H1 (cell line): ENCODE results near the gene LAG3. TPM values are rescaled to one million over a fixed set of nuclear protein-coding genes. Genes with fewer than 3 reads are reported as not detected.

Experiments used
- CTCF ChIA-PET: fragments of 300-600 bp; sonication (Branson Sonifier 250); formaldehyde crosslinking; loops from one replicate; lab custom pipeline; 2021; ENCODE audit not compliant: partially characterized antibody; lab: Charles Lee
- POLR2A ChIA-PET: fragments of 300-600 bp; sonication (Branson Sonifier 250); formaldehyde crosslinking; loops from one replicate; lab custom pipeline; 2021; ENCODE audit warnings: inconsistent platforms; ENCODE audit not compliant: partially characterized antibody; lab: Charles Lee
- DNase-seq, 2 experiments: peaks; one replicate each; pipeline versions ENCODE4 v3.0.0 to v3.0.0-alpha.2; 2010 to 2022; ENCODE audit warnings: low spot score in 2 of 2, low read depth in 1 of 2, mixed read lengths in 1 of 2
- FAIRE-seq: peaks from 2 replicates; lab custom pipeline; 2011; peaks lifted over from hg19 to GRCh38; lab: Jason Lieb, UNC
- H2AFZ ChIP-seq: 2 replicates; pipeline ENCODE4 v1.8.1; 2012; ENCODE audit warnings: low read length, inconsistent platforms
- H2AK5ac ChIP-seq: 2 replicates; pipeline ENCODE4 v1.6.1; 2013; ENCODE audit warnings: low read depth, low read length
- H2BK120ac ChIP-seq: replicated peaks from 2 replicates; pipeline ENCODE3; 2013; ENCODE audit warnings: low read depth, low read length, inconsistent platforms
- H2BK12ac ChIP-seq: 2 replicates; pipeline ENCODE4 v1.6.1; 2013; ENCODE audit warnings: low read depth, low read length
- H2BK15ac ChIP-seq: 2 replicates; pipeline ENCODE4 v1.6.1; 2013; ENCODE audit warnings: low read length
- H2BK20ac ChIP-seq: 2 replicates; pipeline ENCODE4 v1.6.1; 2013; ENCODE audit warnings: low read length
- H2BK5ac ChIP-seq: 2 replicates; pipeline ENCODE4 v1.6.1; 2013; ENCODE audit warnings: low read depth, low read length
- H3K14ac ChIP-seq: 2 replicates; pipeline ENCODE4 v1.6.1; 2013; ENCODE audit warnings: inconsistent platforms; ENCODE audit not compliant: insufficient read length
- H3K18ac ChIP-seq: 2 replicates; pipeline ENCODE4 v1.6.1; 2013; ENCODE audit warnings: low read length; ENCODE audit errors: extremely low read depth
- H3K23ac ChIP-seq: 2 replicates; pipeline ENCODE4 v1.6.1; 2013; ENCODE audit warnings: inconsistent platforms; ENCODE audit not compliant: insufficient read length
- H3K23me2 ChIP-seq: 2 replicates; pipeline ENCODE4 v1.6.1; 2013; ENCODE audit warnings: low read depth, low read length
- H3K27ac ChIP-seq: 2 replicates; pipeline ENCODE4 v1.6.1; 2011; ENCODE audit warnings: low read depth, low read length, inconsistent platforms
- H3K27me3 ChIP-seq, 4 experiments: replicated peaks in 1 of 4; 1 replicate in 1 of 4; 2 replicates in 3 of 4; pipeline versions ENCODE4 v1.6.1 to v1.8.1; 2011 to 2013; ENCODE audit warnings: low read length in 3 of 4, mild to moderate bottlenecking in 3 of 4, inconsistent platforms in 2 of 4, mixed read lengths in 2 of 4, moderate library complexity in 1 of 4; ENCODE audit not compliant: control insufficient read depth in 3 of 4, insufficient read depth in 3 of 4; ENCODE audit errors: extremely low read depth in 1 of 4
- H3K36me3 ChIP-seq, 4 experiments: 2 replicates each; pipeline versions ENCODE4 v1.6.1 to v1.8.1; 2011 to 2013; ENCODE audit warnings: mild to moderate bottlenecking in 4 of 4, low read length in 3 of 4, moderate library complexity in 2 of 4, control low read depth in 1 of 4, inconsistent platforms in 1 of 4; ENCODE audit not compliant: insufficient read depth in 4 of 4, control insufficient read depth in 2 of 4
- H3K4ac ChIP-seq: replicated peaks from 2 replicates; pipeline ENCODE3; 2013; ENCODE audit warnings: low read length, low read depth, mixed read lengths, inconsistent platforms; ENCODE audit not compliant: insufficient read length
- H3K4me1 ChIP-seq, 4 experiments: replicated peaks in 1 of 4; 1 replicate in 1 of 4; 2 replicates in 3 of 4; pipeline versions ENCODE4 v1.6.1 to v1.8.1; 2011 to 2013; ENCODE audit warnings: low read length in 3 of 4, inconsistent platforms in 2 of 4, mixed read lengths in 1 of 4; ENCODE audit not compliant: insufficient read depth in 4 of 4, control insufficient read depth in 3 of 4
- H3K4me2 ChIP-seq, 2 experiments: 2 replicates each; pipeline versions ENCODE4 v1.6.1 to v1.8.1; 2011 to 2013; ENCODE audit warnings: low read depth in 2 of 2, low read length in 2 of 2, control low read depth in 1 of 2, inconsistent platforms in 1 of 2, mild to moderate bottlenecking in 1 of 2; ENCODE audit not compliant: insufficient read depth in 1 of 2
- H3K4me3 ChIP-seq, 4 experiments: fragments of 200-600, 300-600 bp in 1 of 4; sonication (generic), shearing (Covaris generic), sonication (Bioruptor Twin) in 1 of 4; 2 replicates each; pipeline versions ENCODE4 v1.5.1 to v1.8.1; 2011 to 2016; ENCODE audit warnings: low read length in 4 of 4, low read depth in 3 of 4, control low read depth in 2 of 4, inconsistent platforms in 2 of 4, mild to moderate bottlenecking in 2 of 4, mixed read lengths in 1 of 4, moderate library complexity in 1 of 4; ENCODE audit not compliant: insufficient read depth in 2 of 4; ENCODE audit errors: extremely low read depth in 1 of 4
- H3K56ac ChIP-seq: replicated peaks from 2 replicates; pipeline ENCODE3; 2013; ENCODE audit warnings: low read depth, mild to moderate bottlenecking, mixed read lengths, low read length, inconsistent platforms; ENCODE audit not compliant: insufficient read length
- H3K79me1 ChIP-seq: 2 replicates; pipeline ENCODE4 v1.6.1; 2013; ENCODE audit warnings: low read depth, low read length, control low read depth
- H3K79me2 ChIP-seq, 2 experiments: 2 replicates each; pipeline versions ENCODE4 v1.6.1 to v1.8.1; 2012 to 2013; ENCODE audit warnings: low read length in 2 of 2, mild to moderate bottlenecking in 2 of 2, inconsistent platforms in 1 of 2; ENCODE audit not compliant: insufficient read depth in 2 of 2, control insufficient read depth in 1 of 2
- H3K9ac ChIP-seq, 4 experiments: replicated peaks in 1 of 4; 1 replicate in 1 of 4; 2 replicates in 3 of 4; pipeline versions ENCODE4 v1.6.1 to v1.8.1; 2011 to 2013; ENCODE audit warnings: low read depth in 3 of 4, low read length in 3 of 4, control low read depth in 2 of 4, mild to moderate bottlenecking in 2 of 4, moderate library complexity in 2 of 4, inconsistent platforms in 1 of 4; ENCODE audit errors: extremely low read depth in 1 of 4
- H3K9me3 ChIP-seq, 2 experiments: 2 replicates each; pipeline versions ENCODE4 v1.6.1 to v1.8.1; 2012 to 2013; ENCODE audit warnings: mild to moderate bottlenecking in 2 of 2, moderate library complexity in 2 of 2, control low read depth in 1 of 2, inconsistent platforms in 1 of 2, low read depth in 1 of 2, low read length in 1 of 2, mixed read lengths in 1 of 2; ENCODE audit not compliant: insufficient read depth in 2 of 2
- H4K20me1 ChIP-seq, 2 experiments: replicated peaks in 1 of 2; 2 replicates each; pipeline versions ENCODE3 to v1.8.1; 2011 to 2013; ENCODE audit warnings: inconsistent platforms in 2 of 2, low read length in 2 of 2, mild to moderate bottlenecking in 1 of 2; ENCODE audit not compliant: insufficient read depth in 2 of 2, control insufficient read depth in 1 of 2
- H4K5ac ChIP-seq: 2 replicates; pipeline ENCODE4 v1.6.1; 2013; ENCODE audit warnings: low read length, low read depth, mixed read lengths, inconsistent platforms; ENCODE audit not compliant: insufficient read length
- H4K8ac ChIP-seq: 2 replicates; pipeline ENCODE4 v1.8.0; 2013; ENCODE audit warnings: mild to moderate bottlenecking, moderate library complexity, low read length, inconsistent platforms; ENCODE audit not compliant: insufficient read depth; ENCODE audit errors: extremely low read depth
- H4K91ac ChIP-seq: replicated peaks from 2 replicates; pipeline ENCODE3; 2013; ENCODE audit warnings: low read length, mixed read lengths, inconsistent platforms; ENCODE audit not compliant: insufficient read length
- FOSL1 ChIP-seq: IDR thresholded peaks from 2 replicates; pipeline ENCODE4 v1.6.1; 2011; ENCODE audit warnings: mild to moderate bottlenecking, low read depth, low read length, moderate library complexity; ENCODE audit not compliant: insufficient read depth
- GABPA ChIP-seq: IDR thresholded peaks from 2 replicates; pipeline ENCODE4 v1.6.1; 2011; ENCODE audit warnings: mild to moderate bottlenecking, low read length, moderate library complexity, borderline replicate concordance; ENCODE audit not compliant: insufficient read depth
- GTF2F1 ChIP-seq: IDR thresholded peaks from 2 replicates; pipeline ENCODE4 v1.6.1; 2012; ENCODE audit warnings: low read depth, low read length, improper control_type of control experiment, borderline replicate concordance
- NRF1 ChIP-seq: IDR thresholded peaks from 2 replicates; pipeline ENCODE4 v1.6.1; 2011; ENCODE audit warnings: mild to moderate bottlenecking, low read depth, low read length, improper control_type of control experiment
- POLR2A ChIP-seq, 2 experiments: IDR thresholded peaks; 1 replicate in 1 of 2; 2 replicates in 1 of 2; pipeline ENCODE4 v1.6.1; 2011; ENCODE audit warnings: low read depth in 2 of 2, low read length in 2 of 2, mild to moderate bottlenecking in 2 of 2; ENCODE audit errors: control extremely low read depth in 1 of 2
- SIRT6 ChIP-seq: IDR thresholded peaks from one replicate; pipeline ENCODE4 v1.7.1; 2012; ENCODE audit warnings: low read length, inconsistent platforms
- SRF ChIP-seq: IDR thresholded peaks from 2 replicates; pipeline ENCODE4 v1.6.1; 2011; ENCODE audit warnings: mild to moderate bottlenecking, low read depth, low read length, moderate library complexity
- SUZ12 ChIP-seq: fragments of 200-600 bp; sonication (generic); IDR thresholded peaks from 2 replicates; pipeline ENCODE4 v1.6.1; 2012; ENCODE audit warnings: mild to moderate bottlenecking, inconsistent platforms, low read length, moderate library complexity, mixed read lengths
- TCF12 ChIP-seq: IDR thresholded peaks from 2 replicates; pipeline ENCODE4 v1.6.1; 2011; ENCODE audit warnings: low read depth, mild to moderate bottlenecking, low read length
- TEAD4 ChIP-seq: IDR thresholded peaks from 2 replicates; pipeline ENCODE4 v1.6.1; 2012; ENCODE audit warnings: low read depth, low read length, inconsistent platforms, mixed read lengths
- YY1 ChIP-seq: IDR thresholded peaks from 2 replicates; pipeline ENCODE4 v1.6.1; 2011; ENCODE audit warnings: low read depth, mild to moderate bottlenecking, low read length
- ZNF274 ChIP-seq: IDR thresholded peaks from 2 replicates; pipeline ENCODE4 v1.7.0; 2012; ENCODE audit warnings: low read length, borderline replicate concordance; ENCODE audit errors: extremely low read depth
- WGBS, 2 experiments: shearing (Covaris generic) in 1 of 2; methylation state at CpG; one replicate each; pipeline versions ENCODE4 v1.1.6 to v1.1.7; 2013 to 2015; ENCODE audit warnings: low lambda C conversion rate in 2 of 2, mixed read lengths in 2 of 2, inconsistent platforms in 1 of 2, low coverage in 1 of 2, missing lambda C conversion rate in 1 of 2; ENCODE audit not compliant: insufficient replicate concordance in 2 of 2, insufficient coverage in 1 of 2, insufficient read length in 1 of 2; ENCODE audit errors: extremely low coverage in 1 of 2, missing lambda C conversion rate in 1 of 2; 5-methylcytosine and 5-hydroxymethylcytosine counted together
- polyA plus RNA-seq, 7 experiments: library from polyadenylated mRNA; depleted of rRNA in 3 of 7; stranded (reverse) in 5 of 7; unstranded in 2 of 7; fragments of >200 nt in 5 of 7; fragments of 200-250 nt in 2 of 7; gene quantifications; 1 replicate in 5 of 7; 2 replicates in 1 of 7; 4 replicates in 1 of 7; pipeline versions ENCODE4 v1.2.1 to v1.2.3, GENCODE V29; 2011 to 2013; ENCODE audit warnings: missing spikeins in 2 of 7, mixed read lengths in 2 of 7
- total RNA-seq: library from RNA; stranded (reverse); fragmentation: NEBNext Ultra II Directional; extraction: Animal tissue kit (Norgen Biotek cat#: 25700); gene quantifications from 2 replicates; pipeline ENCODE4 v1.2.1, GENCODE V29; 2021
- TF ChIP-seq, protein P1 (sequence below): IDR thresholded peaks from 2 replicates; pipeline ENCODE4 v1.6.1; 2012; ENCODE audit warnings: low read length, inconsistent platforms

Gene LAG3
- total and polyA plus RNA-seq, 2 of the 8 experiments (the other 6 are each of a cell fraction or from before 2014, with no cell fraction given), result 1.1 to 3.1 TPM

DNA sequence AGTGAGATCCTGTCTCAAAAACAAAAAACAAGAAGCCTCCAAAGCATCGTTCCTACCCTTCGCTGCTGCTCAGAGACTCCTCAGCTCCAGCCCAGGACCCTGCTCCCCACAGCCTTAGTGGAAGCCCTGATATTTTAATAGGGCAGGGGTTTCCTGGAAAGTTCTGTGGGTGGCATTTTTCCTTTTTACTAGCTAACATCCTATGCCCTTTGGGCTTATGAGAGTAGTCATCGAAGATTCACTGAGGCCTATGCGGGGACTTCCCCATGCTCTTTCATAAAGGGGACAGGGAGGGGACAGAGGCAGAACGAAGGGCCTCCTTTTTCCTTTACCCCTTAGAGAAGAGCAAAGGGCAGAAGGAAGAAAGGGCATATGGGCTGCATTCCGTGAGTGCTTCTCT lies 8.3 kb downstream of the LAG3 start:
- ChIA-PET CTCF (interaction anchor here (0.7 to 29.6 kb wide), 11 partner anchors 12 to 150 kb away, joined by 3 to 532 read pairs (median 3); partner anchors contain the start of genes GNB3, GPR162, LAG3 and MLF2), POLR2A (interaction anchor here (0.9 to 10.4 kb wide), 5 partner anchors 13 to 87 kb away, joined by 3 to 97 read pairs (median 4); partner anchors contain the start of genes MLF2, PTMS and TPI1)
- H3K56ac ChIP-seq, result no peak overlapping the region
- H3K36me3 ChIP-seq, result no peaks in the 10 kb centered on the region
- H3K79me2 ChIP-seq, result no peaks in the 10 kb centered on the region
- no peak for DNase-seq
- no peak overlapping the region for H2BK5ac ChIP-seq
- H3K27me3 ChIP-seq, result peaks cover 0 to 10% (median 5%) of the 10 kb centered on the region in 4 experiments; a peak in 3 of 7 replicates
- peaks cover 5 to 18% (median 10%) of the 10 kb centered on the region in 4 experiments for H3K4me1 ChIP-seq
- WGBS, 2 experiments, result 91% methylated on average over 6 of the region's 6 CpGs; no CpG with 5 or more reads in 1 of the 2 experiments
- H3K23ac ChIP-seq, result no peak overlapping the region
- H2BK120ac ChIP-seq, result no peak overlapping the region
- H2BK12ac ChIP-seq, result peak overlapping the region; percentile 39; the same call in 1 of the 2 replicates
- H3K14ac ChIP-seq, result no peak overlapping the region
- no peak overlapping the region for H4K8ac ChIP-seq
- H2BK15ac ChIP-seq, result no peak overlapping the region
- H3K27ac ChIP-seq, result no peak overlapping the region
- no peak overlapping the region for H2AFZ ChIP-seq
- peaks cover 10% of the 10 kb centered on the region for H3K23me2 ChIP-seq
- H3K4me2 ChIP-seq, result no peak overlapping the region
- no peak overlapping the region for H3K9ac ChIP-seq
- no peak overlapping the region for H4K91ac ChIP-seq
- H3K9me3 ChIP-seq, result no peaks in the 10 kb centered on the region
- no peak overlapping the region for H3K4me3 ChIP-seq
- TF ChIP-seq SUZ12 (no peak), ZNF274 (no peak), SRF (no peak), POLR2A (IDR thresholded peaks at IDR 0.05; ENCODE audit: control extremely low read depth in 1 of 2, low read depth in 2 of 2, low read length in 2 of 2) (no peak), YY1 (no peak), GABPA (no peak), TEAD4 (no peak), FOSL1 (no peak), TCF12 (no peak), SIRT6 (no peak), NRF1 (no peak), GTF2F1 (no peak)
- TF ChIP-seq, protein P1, sequence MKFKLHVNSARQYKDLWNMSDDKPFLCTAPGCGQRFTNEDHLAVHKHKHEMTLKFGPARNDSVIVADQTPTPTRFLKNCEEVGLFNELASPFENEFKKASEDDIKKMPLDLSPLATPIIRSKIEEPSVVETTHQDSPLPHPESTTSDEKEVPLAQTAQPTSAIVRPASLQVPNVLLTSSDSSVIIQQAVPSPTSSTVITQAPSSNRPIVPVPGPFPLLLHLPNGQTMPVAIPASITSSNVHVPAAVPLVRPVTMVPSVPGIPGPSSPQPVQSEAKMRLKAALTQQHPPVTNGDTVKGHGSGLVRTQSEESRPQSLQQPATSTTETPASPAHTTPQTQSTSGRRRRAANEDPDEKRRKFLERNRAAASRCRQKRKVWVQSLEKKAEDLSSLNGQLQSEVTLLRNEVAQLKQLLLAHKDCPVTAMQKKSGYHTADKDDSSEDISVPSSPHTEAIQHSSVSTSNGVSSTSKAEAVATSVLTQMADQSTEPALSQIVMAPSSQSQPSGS, result no peak
- no peaks in the 10 kb centered on the region for H4K20me1 ChIP-seq
- no peak overlapping the region; the same call in 1 of the 2 replicates for H3K18ac ChIP-seq
- H3K79me1 ChIP-seq, result no peaks in the 10 kb centered on the region
- no peak for FAIRE-seq
- no peak overlapping the region for H2BK20ac ChIP-seq
- H3K4ac ChIP-seq, result no peak overlapping the region
- H2AK5ac ChIP-seq, result no peak overlapping the region
- no peak overlapping the region for H4K5ac ChIP-seq
